SK-N-SH treated with all-trans-retinoic acid at 6 μM for 48 hours (cell line): Measurements from ENCODE around the gene KRT73.

Experiments used
- ATAC-seq: fragments of 200-7000 bp; cut with Tn5 transposase; 3 replicates; pipeline ENCODE4 v1.9.1; 2020; ENCODE audit warnings: mild to moderate bottlenecking, moderate library complexity
- ARNTL ChIP-seq: fragments of 450-650 bp; formaldehyde crosslinking; IDR thresholded peaks from 2 replicates; pipeline ENCODE4 v1.5.0; 2020; ENCODE audit warnings: low read depth, mild to moderate bottlenecking, moderate library complexity, borderline replicate concordance
- CREB5 ChIP-seq: fragments of 250-450 bp; sonication (Bioruptor Pico); IDR thresholded peaks from 2 replicates; pipeline ENCODE4 v1.5.1; 2020; ENCODE audit warnings: low read depth, mild to moderate bottlenecking, moderate library complexity
- CSDC2 ChIP-seq: fragments of 250-450 bp; sonication (Bioruptor Pico); IDR thresholded peaks from 2 replicates; pipeline ENCODE4 v1.5.0; 2020; ENCODE audit warnings: mild to moderate bottlenecking, moderate library complexity
- CSRNP3 ChIP-seq: fragments of 250-450 bp; sonication (Bioruptor Pico); IDR thresholded peaks from 2 replicates; pipeline ENCODE4 v1.5.1; 2021; ENCODE audit warnings: mild to moderate bottlenecking, moderate library complexity
- ESRRG ChIP-seq: fragments of 250-450 bp; sonication (Bioruptor Pico); IDR thresholded peaks from 2 replicates; pipeline ENCODE4 v1.6.1; 2021; ENCODE audit warnings: mild to moderate bottlenecking
- ISL1 ChIP-seq: fragments of 250-450 bp; sonication (Bioruptor Pico); IDR thresholded peaks from 2 replicates; pipeline ENCODE4 v2.1.2; 2022; ENCODE audit warnings: mild to moderate bottlenecking, moderate library complexity
- OSR1 ChIP-seq: fragments of 250-450 bp; sonication (Bioruptor Pico); IDR thresholded peaks from 2 replicates; pipeline ENCODE4 v1.8.0; 2022; ENCODE audit warnings: moderate library complexity, mild to moderate bottlenecking, inconsistent platforms
- PATZ1 ChIP-seq: fragments of 250-450 bp; sonication (Bioruptor Pico); IDR thresholded peaks from 2 replicates; pipeline ENCODE4 v1.8.0; 2020; ENCODE audit warnings: mild to moderate bottlenecking, moderate library complexity, borderline replicate concordance
- POU6F1 ChIP-seq: fragments of 250-450 bp; sonication (Bioruptor Pico); IDR thresholded peaks from 2 replicates; pipeline ENCODE4 v1.8.0; 2021; ENCODE audit warnings: low read depth, mild to moderate bottlenecking, moderate library complexity, borderline replicate concordance
- PPARA ChIP-seq: fragments of 250-450 bp; sonication (Bioruptor Pico); IDR thresholded peaks from 2 replicates; pipeline ENCODE4 v1.5.0; 2020; ENCODE audit warnings: mild to moderate bottlenecking, borderline replicate concordance
- TOX ChIP-seq: fragments of 250-450 bp; sonication (Bioruptor Pico); IDR thresholded peaks from 2 replicates; pipeline ENCODE4 v1.8.0; 2021; ENCODE audit warnings: mild to moderate bottlenecking, moderate library complexity, borderline replicate concordance
- TSHZ2 ChIP-seq: fragments of 250-450 bp; sonication (Bioruptor Pico); IDR thresholded peaks from 2 replicates; pipeline ENCODE4 v1.5.0; 2020; ENCODE audit warnings: mild to moderate bottlenecking, moderate library complexity
- ZC3H10 ChIP-seq: fragments of 250-450 bp; sonication (Bioruptor Pico); IDR thresholded peaks from 2 replicates; pipeline ENCODE4 v1.5.1; 2021; ENCODE audit warnings: mild to moderate bottlenecking, moderate library complexity
- ZFP3 ChIP-seq: fragments of 250-450 bp; sonication (Bioruptor Pico); IDR thresholded peaks from 2 replicates; pipeline ENCODE4 v1.5.0; 2020; ENCODE audit warnings: mild to moderate bottlenecking, moderate library complexity
- ZFP30 ChIP-seq: fragments of 450-650 bp; formaldehyde crosslinking; IDR thresholded peaks from 2 replicates; pipeline ENCODE4 v1.5.0; 2022; ENCODE audit warnings: mild to moderate bottlenecking, moderate library complexity
- ZNF565 ChIP-seq: fragments of 450-650 bp; formaldehyde crosslinking; conservative IDR thresholded peaks from 2 replicates; pipeline ENCODE4 v1.5.0; 2020; ENCODE audit warnings: low read depth, mild to moderate bottlenecking, moderate library complexity
- ZNF70 ChIP-seq: fragments of 450-650 bp; formaldehyde crosslinking; IDR thresholded peaks from 2 replicates; pipeline ENCODE4 v1.5.0; 2020; ENCODE audit warnings: mild to moderate bottlenecking, moderate library complexity
- ZNF8 ChIP-seq: fragments of 450-650 bp; formaldehyde crosslinking; IDR thresholded peaks from 2 replicates; pipeline ENCODE4 v1.5.0; 2020; ENCODE audit warnings: mild to moderate bottlenecking, moderate library complexity

The KRT73 gene

GRCh38 chr12:52607314-52607713, 11.0 kb downstream of the KRT73 start (continued):
- TF ChIP-seq POU6F1 (no peak), ISL1 (CRISPR knock-in tag) (no peak), ZNF70 (CRISPR knock-in tag) (no peak), ZFP30 (CRISPR knock-in tag) (no peak), ARNTL (CRISPR knock-in tag) (no peak), CSRNP3 (CRISPR knock-in tag) (no peak), ZFP3 (no peak)

GRCh38 chr12:52606581-52607218, 11.7 kb downstream of the KRT73 start:
- TF ChIP-seq CSDC2 (no peak), ZFP3 (no peak), ZC3H10 (CRISPR knock-in tag) (no peak), ISL1 (CRISPR knock-in tag) (no peak), ZNF70 (CRISPR knock-in tag) (no peak), CREB5 (CRISPR knock-in tag) (no peak), TOX (no peak), POU6F1 (no peak), PATZ1 (CRISPR knock-in tag) (no peak), CSRNP3 (CRISPR knock-in tag) (no peak), PPARA (no peak), ESRRG (no peak), OSR1 (no peak), ZNF8 (CRISPR knock-in tag) (no peak), ZFP30 (CRISPR knock-in tag) (no peak), ARNTL (CRISPR knock-in tag) (no peak), ZNF565 (CRISPR knock-in tag) (no peak), TSHZ2 (CRISPR knock-in tag) (no peak)
- ATAC-seq = no peak
